ENCODE measurements around the gene KRT76.
"Not testable (repeated sequence)": the region's sequence is repeated elsewhere in the genome, so short reads cannot be mapped to it uniquely, and the experiment has no call there.

KRT76 gene

DNA sequence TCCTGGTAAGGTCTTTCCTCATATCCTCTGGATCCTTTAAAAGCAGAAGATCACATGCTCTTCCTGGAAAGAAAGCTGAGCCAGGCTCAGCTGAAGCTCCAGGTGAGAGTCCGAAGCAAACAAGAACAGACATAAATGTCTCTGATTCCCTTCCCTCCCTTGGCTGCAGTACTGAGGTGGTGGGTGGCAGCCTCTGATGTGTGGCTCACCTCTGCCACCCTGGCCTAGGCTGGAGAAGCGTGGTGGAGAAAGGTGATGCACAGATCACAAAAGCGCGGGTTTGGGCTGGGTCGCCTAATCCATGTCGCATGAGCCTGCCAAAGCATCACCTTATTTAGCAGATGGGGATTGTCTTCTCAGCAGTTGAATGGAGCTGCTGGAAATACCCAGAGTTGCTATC is 2.8 kb upstream of the KRT76 start:
- DNase-seq, result no peak

DNA sequence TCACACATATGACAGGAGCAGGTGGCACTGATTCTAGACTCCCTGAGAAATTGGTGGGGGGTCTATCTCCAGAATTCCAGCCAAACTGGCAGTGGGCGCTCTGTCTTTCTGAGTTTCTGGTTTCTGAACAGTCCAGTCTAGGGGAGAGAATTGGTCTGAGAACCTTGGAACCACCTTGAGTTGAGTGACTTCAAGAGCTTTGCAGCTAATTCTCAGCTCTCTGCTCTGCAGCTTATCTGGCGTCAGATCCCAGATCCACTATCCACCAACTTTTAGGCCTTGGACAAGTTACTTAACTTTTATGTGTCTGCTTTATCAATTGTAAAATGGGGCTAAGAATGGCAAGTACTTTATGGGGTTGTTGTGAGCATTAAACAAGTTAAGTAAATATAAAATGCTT is 1.7 kb upstream of the KRT76 start:
- no peak for DNase-seq

DNA sequence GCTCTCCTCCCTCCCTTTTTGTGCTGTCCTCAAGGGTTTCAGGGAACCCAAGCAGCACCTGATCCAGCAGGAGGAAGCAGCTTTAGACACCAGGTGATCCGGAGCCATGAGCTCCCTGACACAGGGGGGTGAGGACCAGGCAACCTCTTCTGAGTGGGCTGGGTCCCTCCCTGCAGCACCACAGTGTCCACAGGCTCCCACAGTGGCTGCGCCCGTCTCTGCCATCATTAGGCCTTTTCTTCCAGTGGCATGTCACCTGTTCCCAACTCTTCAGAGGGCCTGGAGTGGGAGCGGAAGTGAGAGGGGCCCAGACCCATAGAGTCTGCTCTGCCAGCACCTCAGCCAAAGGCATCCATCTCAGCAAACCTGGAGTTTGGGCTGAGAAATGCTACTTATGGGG is 421 bp upstream of the KRT76 start:
- no peak for DNase-seq

DNA sequence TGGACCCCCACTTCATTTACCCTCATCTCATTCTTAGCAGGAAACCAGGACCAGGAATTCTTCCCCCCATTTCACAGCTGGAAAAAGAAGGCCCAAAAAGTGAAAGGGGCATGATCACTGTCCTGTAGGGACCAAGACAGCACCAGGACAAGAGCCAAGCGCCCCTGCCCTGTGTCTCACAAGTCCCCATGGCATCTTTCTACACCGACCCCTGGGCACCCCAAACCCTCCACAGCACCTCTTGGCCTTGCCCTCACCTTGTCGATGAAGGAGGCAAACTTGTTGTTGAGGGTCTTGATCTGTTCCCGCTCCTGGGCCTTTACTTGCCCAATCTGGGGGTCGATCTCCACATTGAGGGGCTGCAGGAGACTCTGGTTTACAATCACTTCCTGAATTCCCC is 710 bp downstream of the KRT76 start:
- DNase-seq, result no peak

DNA sequence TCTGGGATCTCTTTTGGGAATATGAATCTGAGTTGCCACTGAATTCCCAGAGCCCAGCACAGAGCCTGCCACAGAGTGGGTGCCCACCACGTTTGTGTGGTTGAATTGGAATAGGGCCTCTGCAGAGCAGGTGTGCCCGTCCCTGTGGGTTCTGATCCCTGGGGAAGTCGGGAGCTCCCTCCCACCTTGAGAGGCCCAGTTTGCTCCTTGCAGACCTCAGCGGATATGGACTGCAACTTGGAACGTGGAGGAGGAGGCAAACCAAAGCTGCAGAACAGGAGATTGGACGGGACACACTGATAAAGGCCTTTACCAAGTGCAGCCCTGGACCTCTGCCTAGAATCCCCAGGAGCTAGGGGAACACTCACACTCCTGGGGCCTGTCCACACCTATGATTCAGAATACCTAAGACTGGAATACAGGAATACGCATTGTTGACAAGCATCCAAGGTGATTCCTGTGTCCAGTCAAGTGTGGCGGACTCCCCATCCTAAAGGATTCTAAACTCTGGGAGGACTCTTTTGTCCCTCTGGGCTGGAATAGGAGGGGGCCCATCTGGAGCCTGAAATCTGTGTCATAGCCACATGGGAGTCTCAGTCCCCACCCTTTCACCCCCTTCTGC is 2.4 kb downstream of the KRT76 start:
- no peak for DNase-seq

DNA sequence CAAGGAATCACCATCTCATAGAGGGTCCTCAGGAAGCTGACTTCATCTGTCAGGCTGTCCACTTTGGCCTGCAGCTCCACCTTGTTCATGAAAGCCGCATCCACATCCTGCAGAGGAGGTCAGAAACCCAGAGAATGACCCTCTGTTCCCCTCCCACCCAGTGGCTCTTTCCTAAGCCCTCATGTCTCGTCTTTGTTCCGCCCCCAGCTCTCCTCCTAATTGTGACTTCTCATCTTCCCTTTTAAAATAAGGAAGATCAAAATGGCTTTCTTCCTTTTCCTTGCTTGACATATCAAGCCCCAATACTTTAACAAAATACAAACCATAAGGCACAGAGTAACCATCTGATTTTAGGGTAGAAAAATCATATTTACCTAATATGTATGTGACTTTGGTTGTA is 4.4 kb downstream of the KRT76 start:
- DNase-seq, result no peak

DNA sequence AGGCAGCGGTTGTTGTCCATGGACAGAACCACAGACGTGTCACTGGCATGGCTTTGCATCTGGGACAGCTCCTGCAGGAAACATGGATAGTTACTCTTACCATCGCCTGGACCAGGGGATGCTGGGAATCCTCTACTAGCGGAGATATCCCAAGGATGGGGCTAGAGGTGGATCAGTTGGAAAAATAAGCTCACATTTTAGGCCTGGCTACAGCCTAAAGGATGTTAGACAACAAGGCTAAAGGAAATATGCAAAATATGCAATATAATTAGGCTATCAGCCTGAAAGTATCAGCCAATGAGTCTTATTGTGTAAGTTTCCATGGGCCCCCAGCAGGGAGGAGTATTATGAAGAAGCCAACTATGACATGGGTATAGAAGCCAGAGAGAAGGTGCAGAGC is 5.0 kb downstream of the KRT76 start:
- no peak for DNase-seq

DNA sequence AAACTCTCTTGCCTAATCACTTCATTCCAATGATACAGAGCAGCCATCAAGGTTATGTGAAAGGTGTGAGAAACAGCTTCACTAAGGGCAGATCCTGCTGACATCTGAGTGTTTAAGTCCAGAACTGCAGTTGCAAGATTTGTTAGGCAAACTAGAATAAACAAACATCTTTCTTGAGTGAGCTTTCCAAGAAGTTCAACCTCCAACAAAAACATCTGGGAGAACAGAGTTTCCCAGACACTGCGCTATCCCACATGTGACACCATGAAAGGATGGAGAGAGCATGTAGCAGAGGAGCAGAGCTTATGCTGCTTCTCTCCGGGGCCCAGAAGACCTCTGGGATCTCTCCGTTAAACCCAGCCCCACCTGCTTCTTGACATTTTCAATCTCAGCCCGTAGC is 5.6 kb downstream of the KRT76 start:
- no peak for DNase-seq

DNA sequence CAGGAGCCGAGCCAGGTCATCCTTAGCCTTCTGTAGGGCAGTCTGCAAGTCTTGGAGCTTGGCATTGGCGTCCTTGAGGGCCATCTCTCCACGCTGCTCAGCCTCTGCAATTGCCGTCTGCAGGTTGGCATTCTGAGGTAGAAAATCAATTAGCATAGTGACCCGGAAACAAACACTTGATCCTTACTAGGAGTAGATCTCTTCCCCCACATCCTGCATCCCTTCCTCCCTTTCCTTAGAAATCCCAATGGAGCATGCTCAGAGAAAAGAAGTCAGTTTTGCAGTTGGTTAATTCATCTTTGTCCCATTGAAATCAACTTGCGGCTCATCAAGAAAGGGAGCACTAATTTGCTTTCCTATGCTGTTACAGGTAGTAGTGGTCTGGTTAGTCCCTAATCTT is 6.1 kb downstream of the KRT76 start:
- no peak for DNase-seq

DNA sequence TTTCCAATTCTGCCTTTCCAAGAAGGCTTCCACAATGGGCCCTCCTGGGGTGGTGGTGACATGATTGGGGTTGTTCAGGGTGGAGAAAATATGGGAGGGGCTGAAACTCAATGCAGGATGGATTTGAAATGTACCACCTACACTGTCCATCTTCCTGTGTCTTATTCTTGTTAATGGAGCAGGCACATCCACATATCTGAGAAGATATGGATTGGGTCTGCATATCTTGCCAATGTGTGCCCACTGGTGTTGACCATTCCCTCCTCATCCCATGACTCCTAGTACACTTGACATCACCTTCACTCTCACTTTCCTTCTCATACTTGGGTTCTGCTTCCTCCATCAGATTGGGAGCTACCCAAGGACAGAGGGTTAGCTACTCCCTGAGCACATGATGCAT is 7.2 kb downstream of the KRT76 start:
- DNase-seq, result no peak

DNA sequence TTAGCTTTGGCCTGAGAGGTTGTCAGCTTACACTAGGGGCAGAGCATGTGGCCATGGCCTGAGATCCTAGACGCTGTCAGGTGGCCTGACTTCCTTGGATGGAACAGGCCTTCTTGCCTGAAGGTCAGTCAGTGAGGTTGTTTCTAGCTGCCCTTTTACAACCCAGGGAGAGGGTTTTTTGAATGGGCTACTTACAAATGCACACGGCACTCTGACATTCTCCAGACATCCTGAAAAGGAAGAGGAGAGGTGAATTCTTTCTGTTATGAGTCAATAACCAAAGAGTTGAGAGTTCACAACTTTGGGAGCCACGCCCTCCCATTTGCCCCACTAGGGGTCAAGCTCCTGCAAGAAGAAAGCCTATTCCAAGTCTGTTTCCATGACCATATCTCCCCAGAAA is 7.8 kb downstream of the KRT76 start:
- DNase-seq, result peak; percentile 73

DNA sequence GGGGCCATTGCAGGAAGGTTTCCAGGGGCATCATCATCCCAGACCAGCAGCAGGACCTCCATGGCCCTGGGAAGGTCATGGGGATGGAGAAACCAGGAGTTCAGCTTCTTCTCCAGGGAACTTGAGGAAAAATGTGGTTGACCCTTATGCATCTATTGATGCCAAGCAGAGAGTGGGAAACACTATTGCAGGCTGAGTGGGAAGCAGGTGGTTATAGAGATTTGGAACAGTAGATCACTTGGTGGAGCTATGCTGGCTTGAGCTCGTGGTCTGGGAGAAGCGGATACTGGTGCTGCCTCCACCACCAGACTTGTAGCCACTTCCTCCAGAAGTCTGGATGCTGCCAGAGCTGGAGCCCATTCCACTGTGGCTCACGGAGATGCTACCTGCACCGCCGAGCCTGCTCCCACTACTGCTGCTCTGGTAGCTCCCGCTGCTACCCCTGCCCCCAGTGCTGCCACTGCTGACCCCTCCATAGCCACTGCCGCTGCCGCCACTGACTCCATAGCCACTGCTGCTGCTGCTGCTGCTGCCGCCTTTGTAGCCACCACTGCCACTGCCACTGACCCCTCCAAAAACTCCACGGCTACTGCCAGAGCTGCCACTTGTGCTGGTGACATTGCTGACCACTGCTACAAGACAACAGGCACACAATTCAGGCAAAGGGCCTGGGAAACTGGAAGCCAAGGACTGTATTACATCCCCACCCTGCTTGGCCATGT is 8.5 kb downstream of the KRT76 start:
- DNase-seq, result no peak

DNA sequence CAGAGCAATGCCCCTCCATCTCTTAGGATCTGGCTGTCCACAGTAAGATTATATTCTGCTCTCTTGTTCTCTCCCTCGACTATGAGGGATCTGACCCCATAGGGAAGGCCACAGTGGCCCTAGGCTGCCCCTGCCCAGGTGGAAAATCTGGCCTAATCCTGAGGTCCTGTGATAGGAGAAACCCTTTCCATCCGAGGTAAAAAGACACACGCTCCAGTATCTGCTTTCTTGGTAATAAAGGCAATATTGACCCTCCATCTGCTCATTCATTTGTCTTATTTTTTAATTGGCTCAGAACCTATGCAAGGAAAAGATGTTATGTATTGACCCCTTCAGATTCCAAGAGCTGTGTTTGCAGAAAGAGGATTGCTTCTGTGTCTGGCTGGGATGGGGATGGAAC is 9.7 kb downstream of the KRT76 start:
- DNase-seq, result no peak

DNA sequence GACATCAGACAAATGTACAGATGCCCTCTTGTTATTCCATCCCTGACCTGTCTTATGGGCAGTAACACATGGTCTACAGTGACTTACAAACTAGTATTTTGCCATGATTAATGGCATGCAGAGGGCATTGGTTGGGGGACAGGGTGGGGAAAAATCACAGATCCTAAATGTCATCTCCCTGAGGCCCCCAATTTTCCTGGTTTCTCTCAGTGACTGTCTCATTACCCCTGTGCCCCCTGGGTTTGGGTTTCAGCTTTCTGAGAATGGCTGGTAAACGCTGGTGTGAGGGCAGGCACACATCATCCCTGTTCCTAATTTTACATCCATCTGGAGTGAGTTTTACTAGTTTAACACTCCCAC is 10.1 kb downstream of the KRT76 start:
- no peak for DNase-seq

DNA sequence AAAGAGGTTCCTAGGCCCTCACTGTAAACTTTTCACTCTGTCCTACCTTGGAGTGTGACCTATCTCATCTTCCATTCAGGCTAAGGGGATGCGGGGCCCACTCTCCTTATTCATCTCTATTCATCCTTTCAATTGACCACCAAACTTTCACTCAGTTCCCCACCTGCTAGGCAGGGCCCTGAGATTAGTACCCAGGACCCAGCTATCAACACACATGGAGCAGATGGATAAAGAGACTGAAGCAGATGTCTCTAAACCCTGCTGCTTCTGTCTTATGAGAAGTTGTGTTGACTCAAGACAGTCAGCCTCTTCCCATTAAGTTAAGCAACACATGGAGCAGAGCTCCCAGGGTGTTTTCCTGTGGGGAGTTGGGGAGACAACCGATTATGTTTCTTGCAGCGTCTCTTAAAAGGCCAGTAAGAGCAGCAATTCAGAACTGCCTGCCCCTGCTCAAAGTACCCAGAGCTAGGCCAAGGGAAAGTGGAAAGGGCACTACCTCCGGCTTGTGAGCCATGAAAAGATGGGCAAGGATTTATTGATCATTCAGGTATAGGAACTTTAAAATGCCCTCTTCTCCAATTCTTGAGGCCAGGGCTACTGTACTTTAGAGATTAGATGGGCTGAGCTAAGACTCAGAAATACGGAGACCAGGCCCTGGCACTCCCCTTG is 10.7 kb downstream of the KRT76 start:
- no peak for DNase-seq

DNA sequence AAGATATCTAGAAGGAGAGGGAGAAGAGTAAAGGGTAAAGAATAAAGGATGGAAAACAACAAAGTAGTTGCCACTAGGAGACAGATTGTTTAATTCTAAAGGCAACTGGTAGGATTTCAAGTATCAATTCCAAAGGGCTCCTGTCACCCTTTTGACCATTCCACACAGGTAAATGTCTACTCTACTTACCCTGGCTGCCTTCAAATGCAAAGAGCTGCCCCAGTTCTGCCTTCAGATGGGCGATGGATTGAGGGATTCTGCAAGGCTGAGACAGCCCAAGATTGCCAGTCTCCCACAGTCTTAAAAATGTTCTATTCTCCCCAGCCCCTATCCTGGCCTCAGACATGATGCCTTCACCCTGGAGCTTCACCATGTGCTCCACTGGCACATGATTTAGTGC is 11.4 kb downstream of the KRT76 start:
- no peak for DNase-seq

DNA sequence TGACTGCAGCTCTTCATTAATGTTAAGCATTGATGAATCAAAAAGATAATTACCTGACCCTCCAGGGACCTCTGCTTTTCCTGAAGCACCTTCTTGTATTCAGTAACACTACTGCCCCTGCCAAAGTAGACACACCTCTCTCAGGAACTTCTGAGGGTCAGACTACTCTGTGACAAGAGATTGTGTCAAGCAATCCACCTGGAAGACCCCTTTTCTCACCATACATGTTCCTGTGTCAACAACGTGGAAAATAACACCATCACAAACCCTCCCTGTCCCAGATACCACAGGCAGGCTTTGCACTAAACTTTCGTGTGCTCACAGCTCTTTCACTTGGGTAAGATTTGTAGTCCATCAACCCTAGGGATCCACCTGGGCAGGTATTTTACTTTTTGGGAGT is 13.2 kb downstream of the KRT76 start:
- DNase-seq, result no peak

DNA sequence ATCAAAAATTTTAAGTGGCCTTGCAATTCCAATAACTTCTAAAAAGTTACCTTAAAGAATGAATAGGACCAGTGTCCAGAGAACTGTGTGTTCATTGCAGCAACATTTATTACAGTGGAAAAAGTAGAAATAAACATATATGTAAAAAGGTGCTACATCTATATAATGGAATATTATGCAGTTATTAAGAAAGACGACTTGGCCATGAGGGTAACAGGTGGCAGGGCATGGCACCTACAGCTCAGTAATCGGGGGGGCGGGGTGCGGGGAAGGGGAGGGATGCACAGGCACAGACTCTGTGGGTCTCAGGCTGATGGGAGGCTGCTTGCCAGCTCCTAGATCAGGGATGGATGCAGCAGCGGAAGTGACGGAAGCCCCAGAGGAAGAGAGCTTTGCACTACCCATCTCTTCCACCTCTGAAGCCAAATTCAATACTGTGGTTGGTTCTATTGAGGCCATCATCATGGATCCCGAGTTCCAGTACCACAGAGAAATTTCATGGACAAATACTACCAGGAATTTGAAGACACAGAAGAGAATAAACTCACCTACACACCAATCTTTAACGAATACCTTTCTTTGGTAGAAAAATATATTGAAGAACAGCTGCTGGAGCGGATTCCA is 14.0 kb downstream of the KRT76 start:
- no peak for DNase-seq

DNA sequence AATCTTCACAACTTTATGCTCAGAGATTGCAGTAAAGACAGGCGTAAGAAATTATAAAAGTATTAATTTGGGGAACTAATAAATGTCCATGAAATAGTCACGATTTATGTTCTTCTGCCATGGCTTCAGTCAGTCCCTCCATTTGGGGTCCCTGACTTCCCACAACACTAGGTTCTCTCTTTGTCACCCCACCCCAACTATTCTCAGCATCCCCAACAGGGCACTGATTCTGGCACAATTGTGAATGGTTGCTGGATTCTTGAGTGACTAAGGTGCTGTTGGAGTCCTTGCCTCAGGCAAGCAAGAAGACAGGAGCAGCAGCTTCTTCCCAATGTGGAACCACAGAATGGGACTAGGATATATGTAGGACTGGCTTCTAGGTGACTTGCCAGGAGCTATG is 15.3 kb downstream of the KRT76 start:
- DNase-seq, result no peak

DNA sequence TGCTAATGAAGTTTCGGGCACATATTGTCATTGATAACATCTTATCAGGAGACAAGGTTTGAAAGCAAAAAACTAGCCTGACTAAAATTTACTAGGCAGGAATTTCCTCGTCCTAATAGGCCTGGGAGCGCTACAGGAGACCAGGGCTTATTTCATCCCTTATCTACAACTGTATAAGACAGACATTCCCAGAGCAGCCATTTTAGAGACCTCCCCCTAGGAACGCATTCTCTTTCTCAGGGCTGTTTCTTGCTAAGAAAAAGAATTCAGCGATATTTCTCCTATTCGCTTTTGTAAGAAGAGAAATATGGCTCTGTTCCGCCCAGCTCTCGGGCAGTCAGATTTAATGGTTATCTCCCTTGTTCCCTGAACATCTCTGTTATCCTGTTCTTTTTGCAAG is 15.9 kb downstream of the KRT76 start:
- DNase-seq, result not testable (repeated sequence)

DNA sequence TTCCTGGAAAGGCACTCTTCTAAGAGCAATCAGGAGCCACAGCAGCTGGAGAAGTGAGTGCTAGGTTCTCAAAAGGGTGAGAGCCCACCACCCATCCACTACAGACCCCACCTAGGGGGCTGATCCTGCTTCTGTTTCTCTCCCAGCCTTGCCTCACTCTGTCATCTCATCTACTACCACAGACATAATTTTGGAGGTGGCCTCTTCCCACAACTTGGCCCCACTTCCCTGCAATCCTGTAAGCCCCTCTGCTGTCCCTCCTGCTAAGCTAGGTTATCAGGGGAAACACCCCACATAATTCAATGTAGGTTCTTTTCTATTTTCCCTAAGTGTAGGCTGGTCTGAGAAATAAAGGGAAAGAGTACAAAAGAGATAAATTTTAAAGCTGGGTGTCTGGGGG is 16.5 kb downstream of the KRT76 start:
- no peak for DNase-seq

DNA sequence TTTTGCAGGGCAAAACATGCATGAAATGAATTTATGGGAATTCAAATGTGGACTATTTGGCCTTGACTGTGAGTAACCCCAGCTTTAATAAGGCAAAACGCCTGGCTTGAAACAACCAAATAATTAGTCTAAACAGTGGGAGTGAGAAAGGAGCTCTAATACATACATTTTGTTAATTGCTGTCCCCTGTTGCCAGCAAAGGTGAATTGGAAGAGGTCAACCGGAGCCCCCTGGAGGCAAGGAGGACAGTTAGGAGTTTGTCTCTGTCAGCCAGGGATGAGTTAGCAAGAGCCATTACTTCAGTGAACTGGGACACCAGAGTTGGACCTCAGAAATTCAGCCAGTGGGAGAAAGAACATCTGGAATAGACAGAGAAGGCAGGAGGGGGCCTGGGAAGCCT is 17.4 kb downstream of the KRT76 start:
- DNase-seq, result no peak

DNA sequence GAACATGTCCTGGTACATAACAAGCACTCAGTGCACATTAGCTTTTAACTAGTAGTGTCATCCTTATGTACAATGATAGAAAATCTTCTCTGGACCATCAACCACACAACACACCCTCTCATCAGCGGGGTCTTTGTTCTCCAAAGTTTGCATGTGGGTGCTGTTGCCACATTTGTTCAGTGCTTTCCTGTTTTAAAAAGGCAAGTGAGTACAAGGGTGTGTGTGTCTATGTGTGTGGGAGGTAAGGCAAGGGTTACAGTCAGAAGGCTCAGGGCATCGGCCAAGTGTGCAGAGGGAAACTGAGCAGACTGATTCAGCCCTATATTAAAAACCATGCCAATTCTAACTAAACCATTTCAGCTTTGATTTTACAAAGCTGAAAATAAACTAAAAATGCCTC is 17.9 kb downstream of the KRT76 start:
- no peak for DNase-seq

DNA sequence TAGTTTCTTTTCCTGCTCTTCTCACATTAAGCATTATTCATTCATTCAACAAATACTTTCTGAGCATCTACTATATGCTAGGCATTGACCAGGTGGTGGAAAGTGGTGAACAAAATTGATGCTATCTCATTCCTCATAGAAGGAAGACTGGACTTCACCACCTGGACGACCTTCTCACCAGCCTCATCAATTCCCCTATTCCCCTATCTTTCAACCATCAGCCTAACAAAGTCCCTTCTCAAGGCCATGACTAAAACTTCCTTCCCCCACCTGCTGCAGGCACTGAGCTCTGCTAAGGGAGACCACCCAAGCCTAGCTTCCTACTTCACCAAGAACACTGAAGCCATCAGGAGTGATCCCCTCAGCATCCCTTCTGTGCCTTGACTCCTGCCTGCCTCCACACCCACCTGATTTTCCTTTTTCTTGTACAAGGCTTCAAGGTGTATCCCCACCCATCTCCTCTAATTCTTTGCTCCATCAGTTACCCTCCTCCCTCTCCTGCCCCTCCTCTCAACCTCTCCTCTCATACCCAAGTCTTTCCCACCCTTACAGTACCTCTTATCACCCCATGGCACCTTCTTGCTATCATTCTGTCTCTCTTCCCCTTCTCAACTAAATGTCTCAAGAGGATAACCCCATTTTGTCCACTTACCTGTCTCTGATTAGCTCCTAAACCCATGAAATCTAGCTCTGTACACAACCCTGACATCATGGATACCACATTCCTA is 19.5 kb downstream of the KRT76 start:
- DNase-seq, result no peak
